Daoy (cell line): ENCODE measurements around the gene PLXNA4. TPM values are rescaled to one million over a fixed set of nuclear protein-coding genes. Genes with fewer than 3 reads are reported as not detected.

Source experiments
- DNase-seq: peaks from one replicate; pipeline ENCODE4 v3.0.0-alpha.2; 2015; ENCODE audit warnings: low read depth
- total RNA-seq: library from RNA; depleted of rRNA; stranded (reverse); fragments of >200 nt; shearing (Covaris generic); gene quantifications from 2 replicates; pipeline ENCODE4 v1.2.3, GENCODE V29; 2014

Gene PLXNA4
- total RNA-seq, 1 experiment from 2014 or later, result 0.69 TPM

- peak; percentile 75 for DNase-seq
Measured at GRCh38 chr7:132500727-132501440, 75.4 kb downstream of the PLXNA4 start.

DNA sequence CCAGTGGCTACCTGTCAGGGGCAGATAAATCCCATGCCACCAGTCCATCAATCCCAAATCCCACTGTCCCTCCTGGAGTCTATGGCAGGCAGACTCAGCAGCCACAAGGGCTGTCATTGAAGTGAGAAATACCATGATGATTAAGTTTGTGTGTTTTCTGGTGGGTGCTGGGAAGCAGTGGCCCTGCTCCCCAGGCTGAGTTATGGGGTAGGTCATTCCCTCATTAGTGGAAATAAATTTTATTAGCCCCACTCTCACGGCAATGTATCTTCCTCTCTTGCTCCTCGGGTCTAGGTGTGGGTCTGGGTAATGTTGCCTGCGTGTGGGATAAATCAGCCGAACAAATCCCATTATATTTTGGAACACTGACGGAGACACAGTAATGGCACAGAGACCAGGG is 76.8 kb downstream of the PLXNA4 start:
- no peak for DNase-seq

DNA sequence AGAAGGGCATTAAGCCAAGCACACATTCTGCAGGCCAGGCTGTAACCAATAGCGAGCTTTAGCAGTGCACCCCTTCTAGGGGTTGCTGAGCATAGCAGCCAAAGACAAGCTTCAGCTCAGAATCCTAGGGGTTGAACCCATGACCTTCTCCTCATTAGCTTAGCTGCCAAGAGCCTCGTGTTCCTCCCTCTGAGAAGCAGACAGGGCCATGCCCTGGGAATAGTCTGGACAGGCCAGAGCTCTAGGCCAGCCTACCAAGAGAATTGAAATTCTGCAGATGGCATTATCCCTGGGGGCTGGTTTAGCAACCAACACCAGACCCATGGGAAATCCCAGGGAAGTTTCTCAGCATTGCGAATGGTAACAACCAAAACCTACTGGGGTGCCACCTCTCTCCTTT is 77.2 kb downstream of the PLXNA4 start:
- DNase-seq, result no peak

GRCh38 chr7:132498319-132498718 is 78.0 kb downstream of the PLXNA4 start:
- no peak for DNase-seq

DNA sequence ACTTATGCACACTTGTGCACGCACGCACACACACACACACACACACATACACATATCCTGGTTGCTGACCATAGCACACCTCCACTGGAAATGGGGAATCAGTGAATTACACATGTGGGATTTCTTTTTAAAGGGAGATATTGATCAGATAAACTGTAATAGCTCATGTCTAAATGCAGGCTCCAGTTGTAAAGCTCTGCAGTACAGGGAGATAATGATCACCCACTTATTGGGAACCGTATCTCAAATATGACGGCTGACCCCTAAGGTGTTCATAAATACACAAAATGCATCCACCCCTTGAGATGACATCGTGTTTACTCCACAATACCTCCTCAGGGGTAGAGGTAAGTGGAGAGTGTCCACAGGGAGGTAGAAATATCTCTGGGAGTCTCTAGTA is 79.2 kb downstream of the PLXNA4 start:
- DNase-seq, result no peak

- no peak for DNase-seq
Measured at GRCh38 chr7:132495936-132496335, 80.3 kb downstream of the PLXNA4 start.

DNA sequence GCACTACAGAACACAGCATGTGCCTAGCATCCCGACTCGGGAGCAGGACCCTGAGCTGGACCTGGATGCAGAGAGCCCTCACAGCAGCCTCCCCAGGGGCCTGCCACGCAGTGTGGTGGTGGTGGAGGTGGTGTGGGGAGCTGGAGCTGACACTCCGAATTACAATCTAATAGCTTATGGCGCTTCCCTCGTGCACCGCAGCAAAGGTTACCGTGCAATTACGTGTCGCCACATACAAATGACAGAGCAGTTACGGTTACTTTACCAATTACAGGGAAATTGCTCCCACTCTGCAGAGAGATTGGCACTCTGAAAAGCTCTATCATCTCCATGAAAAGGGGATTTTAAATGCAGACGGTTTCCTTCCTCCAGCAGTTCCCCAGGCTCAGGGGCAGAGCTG is 81.8 kb downstream of the PLXNA4 start:
- DNase-seq, result no peak

DNA sequence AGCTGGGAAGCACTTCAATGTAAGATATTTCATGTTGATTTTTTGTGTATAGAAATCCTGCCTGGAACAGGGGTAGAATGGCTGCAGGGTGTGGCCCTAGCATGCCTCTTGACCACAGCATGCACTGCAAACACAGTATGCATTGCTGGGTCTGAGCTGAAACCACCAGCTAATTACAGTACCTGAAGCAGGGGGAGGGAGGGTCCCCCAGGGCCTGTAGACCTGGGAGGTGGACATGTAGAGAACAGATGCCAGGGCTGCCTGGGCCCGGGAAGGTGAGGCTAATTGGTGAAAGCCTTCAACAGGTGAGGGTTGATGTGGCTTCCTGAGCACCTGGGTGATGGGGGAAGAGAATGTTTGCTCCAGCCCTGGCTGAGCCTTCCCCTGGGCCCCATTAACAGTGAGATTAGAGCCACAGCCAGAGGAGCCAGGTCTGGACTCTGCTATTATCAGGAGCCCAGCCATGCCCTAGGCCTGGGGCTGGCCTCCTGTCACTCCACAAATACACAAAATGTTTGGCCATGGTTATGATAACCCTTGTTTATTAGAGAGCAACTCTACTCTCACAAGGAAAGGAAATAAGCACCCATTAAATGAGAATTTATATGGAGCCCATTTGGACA is 83.3 kb downstream of the PLXNA4 start:
- no peak for DNase-seq

DNA sequence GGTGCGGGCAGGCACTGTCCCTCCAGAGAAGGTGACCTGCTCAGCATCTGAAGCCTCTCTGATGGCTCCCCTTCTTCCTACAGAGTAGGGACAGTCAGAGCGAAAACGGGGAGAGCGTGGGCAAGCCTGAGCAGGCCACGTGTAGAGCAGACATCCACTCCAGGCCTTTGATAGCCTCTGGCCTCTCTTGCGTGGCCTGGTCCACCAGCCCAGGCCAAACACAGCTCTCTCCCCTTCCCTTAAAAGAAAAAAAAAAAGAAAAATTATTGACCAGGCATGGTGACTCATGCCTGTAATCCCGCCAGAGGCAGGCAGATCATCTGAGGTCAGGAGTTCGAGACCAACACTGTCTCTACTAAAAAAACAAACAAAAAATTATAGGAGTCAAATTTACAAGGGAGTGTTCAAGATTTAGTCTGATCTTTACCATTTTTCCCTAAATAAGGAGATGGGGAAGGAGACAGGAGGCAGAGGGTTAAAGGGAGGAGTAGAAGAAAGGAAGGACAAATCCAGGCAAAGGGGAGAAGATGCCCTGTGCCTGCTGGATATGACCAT is 84.8 kb downstream of the PLXNA4 start:
- DNase-seq, result no peak

DNA sequence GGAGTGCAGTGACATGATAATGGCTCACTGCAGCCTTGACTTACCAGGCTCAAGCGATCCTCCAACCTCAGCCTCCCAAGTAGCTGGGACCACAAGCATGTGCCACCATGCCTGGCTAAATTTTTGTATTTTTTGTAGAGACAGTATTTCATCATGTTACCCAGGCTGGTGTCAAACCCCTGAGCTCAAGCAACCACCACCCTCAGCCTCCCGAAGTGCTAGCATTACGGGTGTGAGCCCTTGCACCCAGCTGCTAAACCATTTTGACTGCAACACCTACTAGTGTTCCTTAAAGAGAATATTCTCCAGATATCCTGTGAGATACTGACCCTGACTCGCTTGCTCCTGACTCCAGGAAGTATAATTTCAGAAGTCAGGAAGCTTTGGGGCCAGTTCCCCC is 85.8 kb downstream of the PLXNA4 start:
- DNase-seq, result no peak

DNA sequence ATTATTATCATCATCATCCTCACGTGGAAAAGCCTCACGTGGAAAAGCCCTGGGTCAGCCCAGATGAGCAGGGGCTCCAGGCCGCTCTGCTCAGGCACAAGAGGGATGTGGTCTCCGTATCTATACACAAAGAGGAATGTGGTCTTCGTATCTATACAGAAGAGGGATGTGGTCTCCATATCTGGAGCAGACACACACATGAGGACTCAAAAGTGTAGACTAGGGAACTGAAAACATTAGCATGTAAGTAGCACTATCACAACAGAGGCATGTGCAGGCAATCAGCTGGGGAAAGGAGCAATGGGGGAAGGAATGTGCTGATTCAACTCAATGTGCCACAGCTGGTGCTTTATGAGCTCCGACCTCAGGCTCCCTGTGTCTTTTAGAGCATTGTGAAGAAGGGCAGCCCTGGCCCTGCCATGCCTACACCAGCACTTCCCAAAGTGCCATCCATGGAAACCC is 86.5 kb downstream of the PLXNA4 start:
- DNase-seq, result no peak

DNA sequence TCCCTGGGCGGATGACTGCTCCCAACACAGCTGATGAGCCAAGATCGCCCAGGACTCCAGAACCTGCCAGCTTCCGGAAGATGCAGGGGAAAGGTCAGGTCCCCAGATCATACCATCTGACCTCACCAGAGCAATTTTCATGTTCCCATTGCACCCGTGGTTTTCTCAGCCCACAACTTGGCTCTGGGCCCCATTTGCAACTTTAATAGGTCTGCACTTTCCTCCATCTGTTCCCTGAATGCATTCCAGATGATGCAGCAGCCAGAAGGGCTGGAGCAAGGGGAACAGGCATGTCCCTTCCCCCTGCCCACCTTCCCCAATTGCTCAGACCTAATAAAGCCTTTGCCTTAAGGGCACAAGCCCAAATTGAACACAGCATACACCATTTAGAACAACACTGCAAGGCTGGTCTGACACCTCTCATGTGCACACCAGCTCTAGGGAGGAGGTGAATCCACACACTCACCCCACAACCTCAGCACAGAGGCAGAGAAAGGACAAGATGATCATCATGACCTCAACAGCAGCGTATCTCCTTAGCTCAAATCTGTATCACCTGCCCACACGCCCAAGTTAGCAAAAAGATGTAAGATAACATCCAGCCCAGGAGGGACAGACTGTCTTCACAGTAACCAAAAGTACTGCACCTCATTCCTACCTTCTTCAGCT is 87.5 kb downstream of the PLXNA4 start:
- DNase-seq, result peak; percentile 64

GRCh38 chr7:132486274-132486610 is 90.0 kb downstream of the PLXNA4 start:
- peak; percentile 40 for DNase-seq

GRCh38 chr7:132485600-132486273 is 90.5 kb downstream of the PLXNA4 start:
- DNase-seq, result no peak

DNA sequence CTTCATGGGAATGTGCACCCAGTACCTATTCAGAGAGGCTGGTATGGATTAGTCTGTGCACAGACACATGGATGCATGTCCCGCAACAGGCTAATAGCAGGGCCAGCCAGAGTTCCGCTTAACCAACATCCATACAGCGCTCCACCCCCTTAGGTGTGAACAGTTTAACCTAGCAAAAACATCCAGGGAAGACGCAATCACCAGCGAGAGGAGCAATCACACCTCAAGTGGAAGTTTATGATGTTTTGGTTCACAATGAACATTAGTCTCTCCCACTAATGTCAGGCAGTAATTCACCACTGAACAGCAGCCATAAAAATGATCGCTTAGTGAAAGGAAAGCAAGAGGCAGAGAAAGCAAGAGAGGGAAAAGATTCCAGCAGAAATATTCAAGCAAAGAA is 91.1 kb downstream of the PLXNA4 start:
- no peak for DNase-seq

DNA sequence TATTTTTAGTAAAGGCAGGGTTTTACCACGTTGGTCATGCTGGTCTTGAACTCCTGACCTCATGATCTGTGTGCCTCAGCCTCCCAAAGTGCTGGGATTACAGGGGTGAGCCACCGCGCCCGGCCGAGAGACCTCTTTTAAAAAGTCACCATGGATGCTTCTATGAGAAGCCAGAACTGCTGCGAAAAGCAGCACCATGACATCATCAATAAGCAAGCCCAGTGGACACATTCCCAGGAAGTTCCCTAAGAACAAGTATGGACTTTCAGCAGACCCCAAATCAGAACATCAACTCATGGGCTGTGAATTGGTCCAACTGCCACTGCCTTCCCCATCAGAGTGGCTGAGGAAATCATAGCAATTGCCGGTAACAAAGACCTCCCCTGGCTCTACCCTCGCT is 93.4 kb downstream of the PLXNA4 start:
- DNase-seq, result no peak

DNA sequence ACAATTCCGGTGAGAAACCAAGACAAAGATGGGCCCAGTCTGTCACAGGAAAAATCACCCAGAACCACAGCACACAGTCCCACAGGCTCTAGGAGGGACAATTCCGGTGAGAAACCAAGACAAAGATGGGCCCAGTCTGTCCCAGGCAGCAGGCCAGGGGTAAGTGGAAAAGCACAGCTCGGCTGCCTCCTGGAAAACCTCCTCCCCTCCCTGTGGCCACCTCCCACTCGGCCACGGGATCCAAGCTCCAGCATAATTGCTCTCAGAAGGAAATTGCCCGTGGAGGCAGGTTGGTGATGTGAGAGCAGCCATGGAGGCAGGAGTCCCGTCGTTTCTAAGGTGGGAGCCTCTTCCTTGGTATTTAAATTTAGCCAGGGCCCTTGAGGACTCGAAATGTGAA is 95.7 kb downstream of the PLXNA4 start:
- no peak for DNase-seq

DNA sequence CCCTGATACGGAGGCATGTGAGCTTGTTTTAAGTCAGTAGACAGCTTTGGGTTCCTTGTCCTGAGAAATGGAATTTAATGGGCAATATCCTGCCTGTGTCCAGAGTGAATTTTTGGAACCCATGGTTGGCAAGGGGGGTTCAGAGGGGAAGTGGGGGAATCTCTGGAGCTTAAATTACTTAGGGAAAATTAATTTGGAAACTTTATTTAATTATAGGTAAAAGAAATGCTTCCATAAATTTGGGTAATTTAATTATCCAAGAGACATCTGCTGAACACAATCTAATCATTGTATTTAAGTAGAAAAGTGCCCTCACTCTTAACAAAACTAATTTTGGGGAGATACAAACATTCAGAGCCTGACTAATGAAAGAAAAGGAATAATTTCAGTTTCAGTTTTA is 99.7 kb downstream of the PLXNA4 start:
- DNase-seq, result no peak

DNA sequence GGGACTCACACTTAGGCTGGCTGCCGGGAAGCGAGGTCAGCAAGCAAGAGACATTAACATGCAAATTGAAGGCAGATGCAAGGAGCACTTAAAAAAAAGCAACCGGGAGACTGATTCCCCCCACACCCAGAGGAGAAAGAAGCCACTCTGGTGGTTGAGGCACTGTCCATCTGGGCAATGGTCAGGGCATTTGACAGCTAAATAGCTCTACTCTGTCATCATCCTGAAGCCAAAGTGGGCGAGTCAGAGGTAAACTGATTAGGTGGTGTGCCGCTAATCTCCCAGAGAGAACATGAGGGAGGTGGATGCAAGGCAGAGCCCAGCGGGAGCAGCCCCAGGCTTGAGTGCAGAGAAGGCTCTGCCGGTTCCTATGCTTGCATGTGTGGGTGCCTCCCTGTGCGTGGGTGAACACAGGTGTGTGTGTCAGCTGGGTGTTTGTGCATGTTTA is 100.6 kb downstream of the PLXNA4 start:
- DNase-seq, result no peak

GRCh38 chr7:132475037-132475668 is 101.1 kb downstream of the PLXNA4 start:
- DNase-seq, result no peak

DNA sequence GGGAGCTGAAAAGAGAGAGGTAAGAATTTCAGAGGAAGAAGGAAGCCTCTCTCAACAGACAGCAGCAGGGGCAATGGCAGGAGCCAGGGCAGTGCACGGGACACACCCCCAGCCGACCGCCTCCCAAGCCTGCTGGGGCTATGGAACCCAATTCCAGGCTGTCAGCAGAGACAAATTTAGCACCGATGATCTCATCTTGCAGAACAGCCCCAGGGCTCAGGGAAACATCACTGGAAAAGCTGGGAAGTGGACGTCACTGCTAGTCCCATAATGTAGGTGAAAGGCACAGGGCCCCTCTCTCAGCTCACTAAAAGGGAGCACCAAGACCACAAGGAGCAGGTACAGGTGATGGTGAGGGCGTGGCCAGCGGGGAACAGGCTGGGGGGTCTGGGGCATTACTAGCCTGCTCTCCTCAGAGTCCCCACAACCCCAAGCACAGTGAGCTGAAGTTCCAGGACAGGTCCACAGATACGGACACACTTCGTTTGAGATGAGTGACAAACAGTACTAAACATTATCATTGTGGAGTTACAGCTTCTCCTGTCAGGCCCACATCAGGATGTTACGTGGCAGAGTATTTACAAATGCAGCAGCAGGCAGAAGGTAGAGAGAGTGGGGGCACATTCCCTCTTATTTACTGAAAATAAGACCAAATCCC is 103.7 kb downstream of the PLXNA4 start:
- peak; percentile 95 for DNase-seq
